AG08395 (cell line): Measurements from ENCODE around the gene ELMOD1.
A peak's percentile ranks its signal among the peaks of the same experiment; 100 is the strongest.

ENCODE experiments used
- DNase-seq: peaks from one replicate; pipeline ENCODE4 v3.0.0; 2012; ENCODE audit warnings: mixed read lengths, low spot score

The ELMOD1 gene

DNA sequence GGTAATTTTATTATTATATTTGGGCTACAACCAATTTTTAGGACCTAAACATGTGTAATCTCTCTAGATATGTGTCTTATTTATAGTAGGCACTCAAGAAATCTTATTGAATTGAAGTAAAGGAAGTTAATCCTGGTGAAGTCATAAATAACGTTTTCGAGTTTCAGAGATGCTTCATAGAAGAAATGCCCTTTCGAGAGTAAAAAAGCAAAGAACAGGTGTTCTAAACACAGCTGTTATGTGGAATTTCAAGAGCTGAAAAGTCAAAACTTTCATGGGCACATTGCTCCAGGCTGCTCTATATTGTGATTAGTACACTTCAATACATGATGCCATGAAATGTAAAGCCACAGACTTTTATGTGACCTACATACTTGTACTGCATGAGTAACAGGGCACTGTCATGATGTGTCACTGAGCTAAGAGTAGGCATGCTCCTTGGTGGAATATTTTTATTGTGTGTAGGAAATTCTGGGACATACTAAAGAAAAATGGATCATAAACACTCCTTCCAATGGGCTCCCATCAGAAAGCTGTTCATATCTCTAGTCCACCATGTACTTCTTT lies 7.2 kb upstream of the ELMOD1 start:
- DNase-seq: peak; percentile 32

DNA sequence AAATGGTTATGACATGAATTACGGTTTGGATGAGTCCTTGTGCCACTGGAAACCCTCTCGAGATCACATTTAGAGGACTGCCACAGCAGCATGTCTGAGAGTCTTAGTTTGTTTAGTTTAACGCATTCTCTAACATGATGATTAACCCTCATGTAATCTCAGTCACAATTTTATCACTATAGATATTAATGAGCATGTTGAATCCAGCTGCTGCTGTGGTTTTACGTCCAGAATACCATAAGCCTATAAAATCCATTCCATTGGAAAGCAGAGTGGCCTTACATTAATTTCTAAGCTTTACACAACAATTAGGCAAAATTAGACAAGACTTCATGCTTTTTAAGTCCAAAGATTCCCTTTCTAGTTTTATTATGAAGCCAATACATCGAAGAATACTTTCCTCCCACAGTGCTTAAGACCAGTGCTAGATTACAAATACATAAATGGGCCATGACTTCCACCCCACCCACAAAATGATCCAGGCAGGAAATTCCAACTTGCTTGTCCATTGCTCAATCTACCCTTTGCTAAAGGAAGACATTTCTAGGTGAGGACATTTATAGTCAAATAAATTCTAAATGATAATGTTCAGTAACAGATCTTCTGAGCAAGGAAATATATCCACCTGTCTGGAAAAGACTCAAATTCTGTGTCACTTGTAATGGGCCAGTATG lies 3.5 kb upstream of the ELMOD1 start:
- peak; percentile 18 for DNase-seq

DNA sequence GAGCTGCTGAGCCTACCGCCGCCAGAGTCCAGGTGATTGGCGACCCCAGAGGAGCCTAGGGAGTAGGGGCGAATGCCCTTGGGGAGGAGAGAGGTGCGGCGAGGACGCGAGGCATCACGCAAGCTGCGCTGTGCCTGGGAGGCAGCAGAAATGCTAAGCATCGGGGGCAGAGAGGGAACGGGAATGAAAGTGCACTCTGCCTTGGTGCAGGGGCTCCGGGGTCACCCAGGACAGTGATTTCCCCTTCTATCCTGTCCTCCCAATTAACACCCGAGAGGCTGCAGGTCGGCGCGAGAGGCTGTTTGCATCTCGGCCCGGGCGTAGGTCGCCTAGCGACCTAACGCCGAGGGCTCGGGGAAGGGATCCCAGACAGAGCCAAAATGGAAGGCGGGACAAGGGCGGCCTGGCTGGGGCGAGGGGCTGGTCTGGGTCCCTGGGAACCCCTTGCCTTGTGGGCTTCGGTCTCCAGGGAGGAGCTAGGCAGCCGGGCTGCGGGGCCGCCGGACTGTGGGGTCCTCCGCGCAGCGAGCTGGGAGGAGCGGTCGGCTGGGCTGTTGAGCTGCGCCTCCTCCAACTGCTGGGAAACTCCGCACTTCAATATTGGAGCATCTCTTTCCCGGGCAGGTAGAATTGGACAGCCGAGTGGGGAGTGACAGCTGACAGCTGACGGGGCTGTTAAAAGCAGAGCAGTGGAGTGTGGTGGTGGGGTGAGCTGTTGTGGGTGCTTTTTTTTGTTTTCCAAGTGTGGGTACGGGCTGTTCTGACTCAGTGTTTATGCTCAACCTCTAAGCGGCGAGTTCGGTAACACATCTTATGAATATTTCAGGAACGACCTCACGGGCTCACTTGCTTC lies 657 bp downstream of the ELMOD1 start:
- DNase-seq: peak; percentile 15

GRCh38 chr11:107592231-107592590 lies 1.3 kb downstream of the ELMOD1 start:
- no peak for DNase-seq

- DNase-seq: peak; percentile 3
Measured at GRCh38 chr11:107592813-107593212, 1.9 kb downstream of the ELMOD1 start.

- DNase-seq: no peak
Measured at GRCh38 chr11:107593951-107594350, 3.0 kb downstream of the ELMOD1 start.

DNA sequence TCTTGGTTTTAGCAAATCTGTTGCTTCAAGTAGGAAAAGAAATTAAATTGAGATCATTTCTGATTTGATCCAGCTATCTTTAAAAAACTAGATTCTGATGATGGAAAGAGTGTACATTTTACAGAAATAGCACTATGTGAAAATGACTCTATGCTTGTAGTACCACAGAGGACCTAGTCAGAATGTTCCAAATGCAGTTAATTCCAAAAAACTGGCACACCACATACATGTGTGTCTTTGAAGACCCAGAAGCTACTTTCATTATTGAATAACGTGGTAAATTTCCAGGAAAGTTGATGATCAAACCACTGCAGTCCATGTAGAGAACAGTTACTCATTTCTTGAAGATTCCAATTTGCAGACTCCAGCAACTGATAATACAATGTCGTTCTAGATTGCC lies 3.8 kb downstream of the ELMOD1 start:
- no peak for DNase-seq

GRCh38 chr11:107598225-107599139 lies 7.5 kb downstream of the ELMOD1 start:
- DNase-seq: peak; percentile 53

GRCh38 chr11:107605061-107606006 lies 14.4 kb downstream of the ELMOD1 start:
- no peak for DNase-seq

DNA sequence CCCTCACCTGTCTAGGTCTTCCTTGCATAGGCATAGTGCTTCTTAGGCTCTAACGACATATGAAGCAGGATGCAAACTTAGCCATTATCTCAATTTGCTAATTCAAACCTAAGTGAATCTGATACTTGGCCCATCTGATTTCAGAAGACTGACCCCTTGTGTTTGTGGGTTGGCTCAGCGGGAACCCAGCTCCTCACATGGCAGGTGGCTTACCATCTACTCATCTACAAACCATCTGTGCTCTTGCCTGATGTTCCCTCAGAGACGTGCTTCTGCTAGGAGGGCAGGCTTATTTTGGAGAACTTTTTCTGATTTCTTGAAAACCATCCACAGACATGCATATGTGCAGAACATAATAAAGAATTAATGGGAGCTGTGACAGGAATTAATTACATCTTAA lies 15.2 kb downstream of the ELMOD1 start:
- no peak for DNase-seq

DNA sequence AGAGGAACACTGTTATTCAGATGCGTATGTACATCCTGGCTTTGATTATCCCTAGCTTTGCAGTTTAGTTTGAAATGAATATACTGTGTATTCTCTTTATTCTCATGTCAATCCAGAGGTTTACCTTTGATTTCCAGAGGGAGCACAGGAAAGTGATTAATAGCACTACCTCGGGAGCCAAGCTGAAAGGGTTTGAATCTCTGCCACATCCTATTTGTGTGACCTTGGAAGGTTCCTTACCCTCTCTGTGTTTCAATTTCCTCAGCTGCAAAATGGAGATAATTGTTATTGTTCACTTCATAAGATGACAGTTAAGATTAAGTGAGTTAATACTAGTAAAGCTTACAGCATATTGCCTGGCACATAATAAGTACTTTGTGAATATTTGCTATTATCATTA lies 17.9 kb downstream of the ELMOD1 start:
- no peak for DNase-seq

GRCh38 chr11:107609400-107610218 lies 18.7 kb downstream of the ELMOD1 start:
- DNase-seq: no peak

DNA sequence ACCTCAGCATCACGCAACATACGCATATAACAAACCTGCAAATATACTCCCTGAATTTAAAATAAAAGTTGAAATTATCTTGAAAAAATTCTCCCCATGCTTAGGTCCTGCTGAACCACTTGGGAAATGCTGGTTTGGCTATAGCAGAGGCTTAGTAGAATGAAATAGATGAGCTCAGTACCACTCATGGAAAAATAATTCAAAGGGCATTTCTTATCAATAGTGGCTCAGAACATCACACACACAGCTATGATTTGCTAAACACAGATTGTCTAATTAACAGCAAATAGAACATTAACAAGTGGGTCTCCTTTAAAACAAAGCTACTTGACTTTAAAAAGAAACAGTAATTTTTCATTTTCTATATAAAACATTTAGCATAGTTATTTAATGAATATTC lies 21.5 kb downstream of the ELMOD1 start:
- no peak for DNase-seq

GRCh38 chr11:107619926-107620325 lies 29.0 kb downstream of the ELMOD1 start:
- DNase-seq: no peak

GRCh38 chr11:107621081-107621480 lies 30.1 kb downstream of the ELMOD1 start:
- no peak for DNase-seq

- DNase-seq: no peak
Measured at GRCh38 chr11:107623183-107623582, 32.2 kb downstream of the ELMOD1 start.

DNA sequence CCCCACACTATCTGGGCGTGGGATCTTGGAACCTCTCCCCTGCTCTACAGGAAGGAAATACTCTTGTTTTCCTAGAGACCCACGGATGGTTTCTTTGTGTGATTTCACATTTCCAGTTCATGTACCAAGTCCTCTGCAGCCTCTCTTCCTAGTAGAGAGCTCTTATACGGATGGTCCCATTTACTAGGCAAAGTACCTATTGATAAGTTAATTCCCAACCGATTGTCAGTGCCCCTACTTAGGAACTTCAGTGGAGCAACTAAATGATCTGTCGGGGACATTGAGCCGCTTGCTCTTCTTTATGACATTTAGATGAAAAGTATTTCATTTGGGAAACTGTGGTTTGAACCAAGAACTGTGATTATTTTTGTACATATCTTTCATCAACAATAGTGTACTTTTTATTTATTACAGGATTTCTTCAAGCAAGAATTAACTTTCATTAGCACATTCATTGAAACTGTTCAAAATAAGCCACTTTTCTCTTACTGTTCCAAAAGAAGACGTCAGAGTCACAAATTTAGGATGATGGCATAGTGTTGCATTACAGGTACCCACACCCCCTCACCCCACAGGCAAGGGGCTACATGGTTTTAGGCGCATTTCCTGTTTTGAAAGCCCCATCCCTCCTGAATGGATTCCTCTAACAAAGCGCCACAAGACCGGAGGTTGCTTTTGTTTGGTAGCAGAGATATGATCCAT lies 34.2 kb downstream of the ELMOD1 start:
- no peak for DNase-seq

GRCh38 chr11:107625685-107625989 lies 34.7 kb downstream of the ELMOD1 start:
- DNase-seq: no peak

- DNase-seq: no peak
Measured at GRCh38 chr11:107631043-107631442, 40.1 kb downstream of the ELMOD1 start.

DNA sequence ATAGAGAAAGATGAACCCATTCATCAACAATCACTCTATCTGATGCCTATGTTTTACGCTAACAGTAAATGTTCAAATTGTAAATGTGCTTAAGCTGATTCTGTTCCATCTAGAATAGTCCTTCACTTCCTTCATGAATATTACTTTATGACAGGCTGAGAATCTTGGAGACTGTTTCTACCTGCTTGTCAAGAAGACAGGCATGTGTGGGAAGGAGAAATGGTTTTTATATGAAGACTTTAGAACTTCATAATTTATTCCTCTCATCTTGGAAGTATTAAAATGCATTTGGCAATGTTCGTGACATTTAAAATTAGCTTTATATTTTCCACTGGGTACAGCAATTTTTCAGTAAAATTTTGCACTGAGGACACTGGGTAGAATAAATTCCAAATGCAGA lies 41.0 kb downstream of the ELMOD1 start:
- no peak for DNase-seq
